Measurements from ENCODE around the gene SUPT3H.

DNA sequence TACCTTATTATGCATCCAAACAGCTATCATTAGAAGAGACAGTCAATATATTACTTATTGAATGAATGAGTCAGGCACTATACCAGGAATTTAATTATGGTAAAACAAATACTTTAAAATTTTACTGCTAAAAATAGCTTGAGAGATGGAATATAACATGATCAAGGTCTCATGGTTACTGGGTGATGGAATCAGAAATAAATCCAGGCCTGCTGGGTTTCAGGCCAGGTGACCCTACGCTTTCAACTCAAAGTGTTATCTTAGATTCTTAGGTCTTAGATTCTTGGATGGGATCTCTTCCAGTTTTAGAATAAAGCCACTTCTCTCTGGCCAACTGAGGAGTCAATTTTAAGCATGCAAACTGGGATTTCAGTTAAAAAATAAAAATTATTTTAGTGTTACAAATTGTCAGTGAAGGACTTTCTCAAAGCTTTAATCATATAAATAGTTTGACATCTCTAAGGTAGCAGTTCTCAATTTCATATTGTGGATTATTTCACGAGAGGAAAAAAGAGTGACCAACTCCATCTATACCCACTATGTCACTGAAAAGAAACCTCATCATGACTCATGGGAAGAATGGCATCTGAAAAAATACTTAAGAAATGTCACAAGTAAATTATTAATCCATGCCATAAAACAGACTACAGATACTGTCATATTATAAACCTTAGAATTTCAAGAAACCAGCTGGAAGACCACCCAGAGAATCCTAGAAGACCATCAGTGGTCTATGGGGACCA is 333.1 kb downstream of the SUPT3H start:
- TF ChIP-seq, protein P1, sequence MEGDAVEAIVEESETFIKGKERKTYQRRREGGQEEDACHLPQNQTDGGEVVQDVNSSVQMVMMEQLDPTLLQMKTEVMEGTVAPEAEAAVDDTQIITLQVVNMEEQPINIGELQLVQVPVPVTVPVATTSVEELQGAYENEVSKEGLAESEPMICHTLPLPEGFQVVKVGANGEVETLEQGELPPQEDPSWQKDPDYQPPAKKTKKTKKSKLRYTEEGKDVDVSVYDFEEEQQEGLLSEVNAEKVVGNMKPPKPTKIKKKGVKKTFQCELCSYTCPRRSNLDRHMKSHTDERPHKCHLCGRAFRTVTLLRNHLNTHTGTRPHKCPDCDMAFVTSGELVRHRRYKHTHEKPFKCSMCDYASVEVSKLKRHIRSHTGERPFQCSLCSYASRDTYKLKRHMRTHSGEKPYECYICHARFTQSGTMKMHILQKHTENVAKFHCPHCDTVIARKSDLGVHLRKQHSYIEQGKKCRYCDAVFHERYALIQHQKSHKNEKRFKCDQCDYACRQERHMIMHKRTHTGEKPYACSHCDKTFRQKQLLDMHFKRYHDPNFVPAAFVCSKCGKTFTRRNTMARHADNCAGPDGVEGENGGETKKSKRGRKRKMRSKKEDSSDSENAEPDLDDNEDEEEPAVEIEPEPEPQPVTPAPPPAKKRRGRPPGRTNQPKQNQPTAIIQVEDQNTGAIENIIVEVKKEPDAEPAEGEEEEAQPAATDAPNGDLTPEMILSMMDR (conservative IDR thresholded peaks at IDR 0.05; ENCODE audit: low read depth, low read length), result no peak
- TF ChIP-seq EZH2 (IDR thresholded peaks at IDR 0.05; ENCODE audit: low read length, unreplicated experiment), result no peak
- no peak for TF ChIP-seq EZH2phosphoT487 (IDR thresholded peaks at IDR 0.05; ENCODE audit: borderline replicate concordance, low read length)

Data from PC-3 (cell line).